ENCODE measurements around the gene TBC1D5.

DNA sequence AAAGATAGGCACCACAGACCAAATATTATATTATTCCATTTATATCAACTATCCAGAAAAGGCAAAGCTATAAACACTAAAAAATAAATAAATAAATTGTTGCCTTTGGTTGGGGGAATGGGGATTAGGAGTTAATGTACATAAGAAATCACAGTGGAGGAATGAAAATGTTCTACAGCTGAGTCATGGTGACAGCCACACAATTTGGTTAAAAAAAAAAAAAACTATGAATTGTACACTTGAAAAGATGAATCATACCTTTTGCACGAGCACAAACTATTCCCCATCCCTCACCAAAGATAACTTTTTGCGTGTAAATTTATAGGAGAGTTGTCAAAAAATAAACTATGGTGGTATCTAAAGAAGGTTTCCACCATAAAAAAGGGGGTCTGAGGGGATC, 103.2 kb downstream of the TBC1D5 start:
- TF ChIP-seq POLR2A (IDR thresholded peaks at IDR 0.05; ENCODE audit: low read depth, low read length) (no peak), POU2F2 (IDR thresholded peaks at IDR 0.05; ENCODE audit: low read depth, low read length) (no peak), POLR2AphosphoS5 (IDR thresholded peaks at IDR 0.05; ENCODE audit: low read depth, low read length) (no peak), TAF1 (IDR thresholded peaks at IDR 0.05; ENCODE audit: low read depth, low read length) (no peak), PAX5 (IDR thresholded peaks at IDR 0.05; ENCODE audit: insufficient read depth, low read length, severe bottlenecking) (no peak)
